GM18870 (cell line): ENCODE results near the gene MRPL45.

ENCODE experiments used
- ATAC-seq: cut with Tn5 transposase; IDR thresholded peaks from one replicate; pipeline ENCODE4 v1.9.1; 2021; ENCODE audit warnings: moderate library complexity; ENCODE audit not compliant: unreplicated experiment

The MRPL45 gene

DNA sequence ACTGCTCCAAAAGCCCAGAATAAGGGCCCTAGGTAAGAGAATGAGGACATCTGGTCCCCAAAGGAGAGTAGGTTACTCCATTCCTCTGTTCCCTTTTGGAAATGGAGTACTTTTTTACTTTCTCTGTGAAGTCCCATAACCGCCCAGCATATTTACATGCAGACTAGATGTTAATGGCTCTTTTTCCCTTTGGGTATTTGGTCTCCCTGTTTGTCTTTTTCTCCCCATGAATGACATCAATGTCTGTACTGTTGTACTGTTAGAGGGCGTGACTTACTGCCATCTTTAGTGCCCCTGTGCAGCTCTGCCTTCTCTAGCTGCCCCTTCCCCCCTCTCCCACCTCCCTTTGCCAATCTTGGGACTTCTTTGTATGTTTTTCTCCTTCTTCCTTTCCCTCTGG lies 27.8 kb downstream of the MRPL45 start:
- no peak for ATAC-seq

DNA sequence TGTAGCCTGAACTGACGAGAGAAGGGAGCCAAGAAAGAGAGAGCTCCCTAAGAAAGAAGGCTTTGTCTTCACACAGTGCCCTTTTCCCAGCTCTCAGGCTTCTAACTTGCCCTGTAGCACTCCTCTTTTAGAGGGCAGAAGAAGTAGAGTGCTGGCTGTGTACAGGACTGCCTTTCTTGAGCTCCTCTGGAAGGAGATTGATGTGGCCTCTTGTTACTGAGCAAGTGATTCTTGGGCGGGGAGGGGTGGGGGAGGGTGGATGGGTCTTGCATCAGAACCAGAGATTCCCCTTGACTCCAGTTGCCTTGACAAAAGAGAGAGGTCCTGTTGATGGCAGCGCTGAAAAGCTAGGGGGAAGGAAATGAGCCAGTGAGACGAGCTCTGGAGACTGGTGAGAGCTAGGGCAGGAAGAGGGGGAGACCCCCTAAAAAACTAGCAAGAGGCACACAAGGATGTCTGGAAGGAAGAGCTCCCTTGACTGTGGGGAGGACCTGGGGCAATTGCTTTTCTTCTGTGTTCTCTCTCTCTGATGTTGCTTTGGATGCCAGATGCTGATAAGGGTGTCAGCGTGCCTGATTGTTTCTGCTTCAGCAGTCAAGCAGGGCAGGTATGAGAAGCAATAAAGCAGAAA lies 28.4 kb downstream of the MRPL45 start:
- ATAC-seq, result no peak

DNA sequence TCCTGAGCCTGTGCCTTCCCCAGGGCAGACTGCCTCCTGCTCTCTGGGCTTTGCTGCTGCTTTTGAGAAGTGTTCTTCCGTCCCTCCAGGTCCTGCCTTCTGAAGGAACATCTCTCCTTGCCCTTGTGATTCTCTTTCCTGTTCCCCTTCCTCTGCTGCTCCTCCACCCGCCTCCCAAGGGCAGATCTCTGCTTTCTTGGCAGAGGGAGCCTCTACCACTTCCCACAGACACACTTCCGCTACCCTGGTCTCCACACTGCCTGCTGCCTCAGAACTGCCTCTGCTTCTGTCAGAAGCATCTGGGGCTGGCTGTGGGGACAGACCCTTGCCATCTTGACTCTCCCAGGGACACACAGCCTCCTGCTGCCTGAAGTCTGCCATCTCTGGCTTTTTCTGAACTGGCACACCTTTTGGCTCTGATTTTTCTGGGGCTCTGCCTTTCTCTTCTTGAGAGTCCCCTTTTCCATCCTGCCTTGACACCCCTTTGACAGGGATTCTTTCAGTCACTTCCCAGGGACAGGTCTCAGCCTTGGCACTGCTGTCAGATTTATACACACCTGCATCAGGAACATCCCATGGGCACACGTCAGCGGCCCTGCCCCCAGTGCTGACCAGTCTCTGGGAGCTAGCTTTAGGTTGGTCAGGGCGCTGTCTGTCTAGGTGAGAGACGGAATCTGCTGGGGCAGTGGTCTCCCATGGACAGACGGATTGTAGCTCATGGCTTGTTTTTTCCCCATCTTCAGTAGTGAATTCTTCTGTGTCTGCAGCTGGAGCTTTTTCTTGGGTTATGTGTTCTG lies 30.2 kb downstream of the MRPL45 start:
- ATAC-seq, result no peak

DNA sequence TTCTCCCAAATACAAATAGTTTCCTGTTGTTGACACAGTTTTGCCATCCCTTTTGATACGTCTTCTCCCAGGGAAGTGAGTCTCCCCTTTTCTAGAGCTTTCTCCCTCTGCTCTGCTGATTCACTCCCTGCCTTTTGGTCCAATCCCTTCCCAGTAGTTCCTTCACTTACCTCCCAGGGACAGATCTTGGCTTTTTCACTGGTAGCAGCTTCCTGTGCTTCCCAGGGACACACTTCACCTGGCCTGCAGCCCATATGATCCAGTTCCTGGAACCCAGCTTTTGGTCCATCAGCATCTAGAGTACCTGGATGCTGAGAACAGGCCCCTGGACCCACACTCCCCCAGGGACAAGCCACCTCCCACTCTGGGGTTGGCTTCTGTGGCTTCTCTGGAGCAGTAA lies 31.0 kb downstream of the MRPL45 start:
- no peak for ATAC-seq

DNA sequence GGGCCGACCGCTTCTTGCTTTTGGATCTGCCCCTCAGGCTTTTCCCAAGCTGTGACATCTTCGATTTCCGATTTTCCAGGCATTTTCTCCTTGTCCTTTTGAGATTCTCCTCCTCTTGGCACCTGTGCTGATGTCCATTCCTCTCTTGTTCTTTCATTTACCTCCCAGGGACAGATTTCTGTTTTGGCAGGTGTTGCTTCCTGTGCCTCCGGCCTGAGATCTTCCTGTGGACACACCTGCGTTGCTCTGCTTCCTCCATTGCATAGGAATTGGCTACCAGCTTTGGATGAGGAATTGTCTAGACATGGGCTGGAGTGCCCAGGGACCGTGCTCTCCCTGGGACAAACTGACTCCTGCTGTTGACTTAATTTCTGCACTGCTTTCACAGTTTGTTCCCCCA lies 31.7 kb downstream of the MRPL45 start:
- ATAC-seq, result no peak

DNA sequence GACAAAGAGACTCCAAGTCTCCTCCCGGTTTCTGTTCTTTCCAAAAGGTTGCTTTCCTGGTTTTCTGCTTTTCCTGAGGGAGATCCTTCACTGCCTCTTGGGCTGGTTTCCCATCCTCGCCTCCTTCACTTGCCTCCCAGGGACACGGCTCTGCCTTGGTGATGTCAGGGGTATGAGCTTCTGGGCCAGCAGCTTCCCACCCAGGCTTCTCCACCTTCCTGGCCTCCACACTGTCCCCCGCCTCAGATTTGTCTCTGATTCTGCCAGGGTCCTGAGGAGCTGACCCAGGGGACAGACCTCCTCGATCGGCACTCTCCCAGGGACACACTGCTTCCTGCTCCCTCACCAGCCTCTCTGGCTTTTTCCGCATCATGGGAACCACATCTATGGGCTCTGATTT lies 32.3 kb downstream of the MRPL45 start:
- no peak for ATAC-seq

DNA sequence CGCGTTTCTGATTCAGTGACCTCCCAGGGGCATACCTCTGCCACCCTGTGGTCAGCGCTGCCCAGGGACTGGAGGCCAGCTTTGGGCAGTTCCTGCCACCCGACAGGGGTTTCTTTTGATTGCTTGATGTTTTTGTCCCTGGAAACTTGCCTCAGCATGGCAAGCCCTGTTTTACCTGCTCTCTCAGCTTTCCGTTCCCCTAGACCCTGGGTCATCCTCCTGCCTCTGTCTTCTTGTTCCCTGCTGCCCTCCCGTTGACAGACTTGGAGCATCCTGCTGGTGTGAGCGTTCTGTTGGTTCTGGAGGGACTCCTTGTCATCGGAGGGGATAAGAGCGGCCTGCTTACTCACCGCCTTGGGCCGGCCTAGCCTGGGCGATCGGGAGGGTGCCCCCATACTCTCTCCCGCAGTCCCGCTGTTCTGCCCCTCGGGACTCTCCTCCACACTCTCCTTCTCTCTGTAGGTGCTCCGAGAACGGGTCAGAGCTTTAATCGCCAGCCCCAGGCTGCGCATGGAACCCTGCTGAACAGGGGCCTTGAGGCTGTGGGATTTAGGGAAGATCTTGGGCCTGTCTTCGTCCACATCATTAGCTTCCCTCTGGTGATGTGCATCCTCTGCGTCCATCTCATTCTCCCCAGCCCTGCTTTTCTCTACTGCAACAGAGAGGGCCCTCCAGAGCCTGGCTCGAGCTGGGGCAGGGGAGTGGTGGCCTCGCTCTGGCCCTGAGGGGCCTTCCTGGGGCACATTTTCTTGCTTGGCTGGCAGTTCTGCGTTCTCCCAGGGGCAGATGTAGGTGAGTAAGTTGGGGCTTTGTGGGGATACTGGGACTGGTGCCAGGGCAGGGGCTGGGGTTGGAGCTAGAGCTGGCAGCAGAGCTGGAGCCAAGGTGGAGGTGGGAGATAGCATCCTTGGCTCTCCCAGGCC lies 33.1 kb downstream of the MRPL45 start:
- no peak for ATAC-seq

DNA sequence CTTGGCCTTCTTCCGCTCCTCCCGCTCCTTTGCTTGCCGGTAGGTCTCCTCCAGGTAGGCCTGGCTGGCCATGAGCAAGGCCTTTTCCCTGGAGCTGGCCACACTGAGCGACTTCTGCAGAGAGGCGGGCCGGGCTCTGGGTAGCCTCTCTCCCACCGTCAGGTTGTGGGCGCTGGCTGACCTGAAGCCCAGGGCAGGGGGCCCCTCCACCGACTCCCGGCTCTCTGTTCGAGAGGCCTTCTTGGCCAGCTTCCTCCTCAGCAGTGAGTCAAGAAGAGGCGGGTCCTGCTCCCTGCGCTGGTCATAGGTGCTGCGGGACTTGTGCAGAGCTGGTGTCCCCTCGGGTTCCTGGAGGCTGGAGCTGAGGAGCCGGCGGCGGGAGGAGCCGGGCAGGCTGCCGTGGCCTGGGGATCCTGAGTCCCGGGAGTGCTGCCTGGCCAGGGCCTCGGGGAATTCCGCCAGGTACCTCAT lies 34.0 kb downstream of the MRPL45 start:
- ATAC-seq, result no peak

DNA sequence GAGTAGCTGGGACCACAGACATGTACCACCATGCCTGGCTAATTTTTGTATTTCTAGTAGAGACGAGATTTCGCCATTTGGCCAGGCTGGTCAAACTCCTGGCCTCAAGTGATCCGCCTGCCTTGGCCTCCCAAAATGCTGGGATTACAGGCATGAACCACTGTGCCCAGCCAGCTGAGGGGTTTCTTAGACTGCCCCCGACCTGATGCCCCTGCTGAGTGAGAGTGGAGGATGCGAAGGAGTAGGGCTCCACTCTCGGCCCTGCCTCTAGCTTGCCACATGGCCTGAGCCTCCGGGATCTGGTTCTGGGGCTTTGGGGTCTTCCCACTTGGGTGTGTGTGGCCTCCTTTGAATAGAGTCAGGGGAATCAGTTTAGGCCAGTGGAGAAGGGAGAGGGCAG lies 35.8 kb downstream of the MRPL45 start:
- ATAC-seq, result no peak

DNA sequence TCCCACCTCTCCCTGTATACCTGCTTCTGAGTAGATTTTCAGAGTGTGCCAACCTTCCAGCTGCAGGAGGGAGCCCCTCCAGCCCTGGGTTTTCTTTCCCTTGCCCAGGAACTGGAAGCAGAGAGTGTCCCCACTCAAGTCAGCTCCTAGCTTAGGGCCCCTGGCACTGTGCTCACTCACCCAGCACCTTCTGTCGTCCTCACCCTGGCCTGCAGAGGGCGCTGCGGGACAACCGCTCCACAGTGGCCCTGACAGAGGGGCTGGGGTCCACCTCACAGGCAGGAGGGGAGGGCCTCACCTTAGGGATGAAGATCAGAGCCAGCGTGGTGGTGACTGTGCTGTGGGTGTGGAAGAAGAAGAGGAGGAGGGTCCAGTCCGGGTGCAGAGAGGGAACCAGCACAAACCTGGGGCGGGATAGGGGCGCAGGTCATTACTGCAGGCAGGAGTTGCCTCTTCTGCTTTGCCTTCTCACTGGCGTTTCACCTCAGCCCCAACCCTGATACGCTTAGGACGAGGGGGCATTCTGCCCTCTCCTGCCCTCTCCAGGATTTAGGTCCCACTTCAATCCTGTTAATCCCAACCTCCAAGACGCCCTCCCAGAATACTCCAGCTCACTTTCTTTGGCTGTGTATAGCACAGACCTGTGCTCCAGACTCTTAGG lies 36.8 kb downstream of the MRPL45 start:
- ATAC-seq, result no peak

DNA sequence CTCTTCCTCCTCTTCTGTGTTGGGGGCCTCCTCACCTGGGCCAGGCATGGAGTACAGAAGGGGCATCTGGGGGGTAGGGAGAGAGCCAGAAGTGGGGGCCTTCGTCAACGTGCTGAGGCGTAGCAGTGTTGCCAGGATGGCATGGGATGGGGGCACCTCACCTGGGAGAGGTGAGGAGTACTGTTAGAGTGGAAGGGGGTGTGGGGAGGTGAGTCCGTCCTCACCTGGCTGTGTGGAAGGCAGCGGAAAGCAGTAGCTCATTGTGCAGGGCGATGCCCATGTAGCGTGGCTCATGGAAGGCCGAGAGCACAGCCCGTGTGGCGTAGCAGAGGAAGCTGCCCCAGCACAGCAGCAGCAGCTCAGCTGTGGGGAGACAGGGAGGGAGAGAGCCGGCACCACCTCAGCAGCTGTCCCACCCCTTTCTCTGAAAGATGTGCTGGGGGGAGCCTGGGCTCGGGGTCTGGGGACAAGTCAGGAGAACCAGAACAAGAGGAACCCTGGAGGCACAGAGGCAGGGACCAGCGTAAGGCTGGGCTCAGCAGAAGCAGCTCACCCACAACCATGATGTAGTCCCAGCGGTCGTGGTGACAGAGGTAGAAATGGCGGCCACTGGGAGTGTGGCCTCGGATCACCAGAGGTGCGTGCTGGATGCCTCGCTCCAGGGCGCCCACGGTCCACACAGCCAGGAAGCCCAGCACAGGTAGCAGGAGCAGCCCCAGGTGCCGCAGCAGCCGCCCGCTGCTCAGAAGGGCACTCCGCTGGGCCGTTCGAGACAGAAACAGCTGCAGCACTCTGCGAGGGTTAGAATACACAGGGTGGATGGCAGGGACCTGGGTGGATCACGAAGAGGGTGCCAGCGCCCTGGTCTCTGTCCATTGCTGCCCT lies 37.8 kb downstream of the MRPL45 start:
- ATAC-seq, result no peak

DNA sequence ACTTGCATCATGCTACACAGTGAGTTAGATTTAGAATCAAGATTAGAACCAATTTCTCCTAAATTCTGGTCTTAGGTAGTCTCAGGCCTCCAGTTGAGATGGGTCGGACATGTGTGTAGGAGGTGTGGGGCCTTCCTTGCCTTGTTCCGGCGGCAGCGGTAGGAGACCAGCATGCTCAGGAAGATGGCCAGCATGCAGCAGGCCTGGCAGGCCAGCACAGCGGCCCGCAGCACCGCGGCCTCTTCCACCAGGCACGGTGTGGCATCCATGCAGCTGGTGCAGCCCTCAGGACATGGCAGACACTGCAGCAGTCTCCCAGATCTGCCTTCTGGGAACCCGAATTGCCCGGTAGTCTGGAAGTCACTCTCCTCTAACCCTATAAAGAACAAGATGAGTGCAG lies 39.9 kb downstream of the MRPL45 start:
- no peak for ATAC-seq

DNA sequence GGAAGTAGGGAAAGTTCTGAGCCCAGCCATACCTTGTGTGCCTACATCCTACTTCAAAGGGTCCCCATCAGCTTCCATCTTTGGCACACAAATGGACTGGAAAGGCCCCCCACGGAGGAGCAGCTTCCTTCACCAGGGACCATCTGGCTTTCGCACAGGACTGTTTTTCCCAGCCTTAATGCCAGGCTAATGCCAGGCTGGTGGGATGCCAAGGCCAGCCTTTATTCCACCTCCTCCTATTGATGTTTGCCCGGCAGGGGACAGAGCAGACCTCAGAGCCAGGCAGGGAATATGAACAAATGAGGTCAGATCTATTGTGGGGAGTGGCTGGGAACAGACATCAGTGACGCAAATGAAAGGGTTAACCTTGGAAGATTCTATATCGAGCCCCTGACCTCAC lies 41.1 kb downstream of the MRPL45 start:
- no peak for ATAC-seq

DNA sequence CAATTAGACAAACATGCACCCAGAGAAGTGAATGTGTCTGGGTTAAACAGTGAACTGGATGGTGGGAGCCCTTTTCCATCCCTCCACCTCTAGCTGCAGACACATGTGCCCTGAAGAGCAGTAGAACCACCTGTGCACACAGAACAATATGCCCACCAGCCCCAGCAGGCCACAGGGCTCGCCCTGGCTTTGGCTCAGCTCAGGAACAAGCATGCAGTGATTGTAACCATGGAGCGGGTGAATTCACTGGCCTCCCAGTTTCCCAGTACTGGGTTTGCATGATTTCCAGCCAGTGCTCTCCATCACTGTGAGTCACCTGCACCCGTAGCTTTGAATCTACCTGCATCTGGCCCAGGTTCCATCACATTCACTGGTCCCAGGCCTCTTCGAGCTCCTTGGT lies 41.6 kb downstream of the MRPL45 start:
- ATAC-seq, result no peak

DNA sequence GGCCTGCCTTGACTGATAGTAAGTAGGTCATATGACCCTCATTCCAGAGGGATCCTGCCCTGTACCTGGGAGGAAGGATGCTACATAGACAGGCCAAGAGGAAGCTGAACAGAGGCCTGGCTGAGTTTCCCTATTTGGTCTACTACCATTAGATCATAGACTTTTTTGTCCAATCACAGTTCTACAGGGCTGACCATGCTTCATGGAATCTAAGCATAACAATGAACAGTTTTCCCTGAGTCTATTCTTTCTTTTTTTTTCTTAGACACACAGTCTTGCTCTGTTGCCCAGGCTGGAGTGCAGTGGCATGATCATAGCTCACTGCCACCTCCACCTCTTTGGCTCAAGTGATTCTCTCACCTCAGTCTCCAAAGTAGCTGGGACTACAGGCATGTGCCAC lies 42.9 kb downstream of the MRPL45 start:
- no peak for ATAC-seq

DNA sequence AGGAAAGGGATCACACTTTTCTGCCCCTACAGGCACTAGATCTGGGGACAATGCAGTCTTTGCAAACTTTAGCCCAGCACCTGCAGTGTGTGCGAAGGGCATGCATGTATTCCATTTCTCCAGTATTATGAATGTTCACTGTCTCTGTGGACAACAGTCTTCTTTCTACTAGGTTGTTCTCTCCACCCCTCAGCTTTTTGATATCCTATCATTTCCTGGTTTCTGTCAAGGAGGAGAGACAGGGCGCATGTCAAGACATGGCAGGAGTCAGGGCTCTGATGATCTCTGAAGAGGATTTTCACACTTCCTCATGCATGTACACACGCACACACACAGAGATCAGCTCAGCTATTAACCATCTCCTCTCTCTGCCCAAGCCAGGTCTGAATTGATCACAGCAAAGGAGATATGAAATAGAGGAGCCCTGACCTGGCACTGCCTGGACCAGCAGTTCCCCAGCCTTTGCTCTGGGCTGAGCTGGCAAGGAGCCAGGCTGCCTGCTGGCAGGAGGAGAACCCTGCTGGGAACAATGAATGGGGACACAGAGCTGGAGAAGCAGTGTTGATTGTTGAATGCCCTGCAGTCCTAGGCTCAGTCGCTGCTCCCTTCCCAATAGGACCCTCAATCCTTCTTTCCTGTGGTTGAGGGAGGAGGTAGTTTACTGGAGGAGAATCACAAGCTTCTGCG lies 44.2 kb downstream of the MRPL45 start:
- ATAC-seq, result no peak

DNA sequence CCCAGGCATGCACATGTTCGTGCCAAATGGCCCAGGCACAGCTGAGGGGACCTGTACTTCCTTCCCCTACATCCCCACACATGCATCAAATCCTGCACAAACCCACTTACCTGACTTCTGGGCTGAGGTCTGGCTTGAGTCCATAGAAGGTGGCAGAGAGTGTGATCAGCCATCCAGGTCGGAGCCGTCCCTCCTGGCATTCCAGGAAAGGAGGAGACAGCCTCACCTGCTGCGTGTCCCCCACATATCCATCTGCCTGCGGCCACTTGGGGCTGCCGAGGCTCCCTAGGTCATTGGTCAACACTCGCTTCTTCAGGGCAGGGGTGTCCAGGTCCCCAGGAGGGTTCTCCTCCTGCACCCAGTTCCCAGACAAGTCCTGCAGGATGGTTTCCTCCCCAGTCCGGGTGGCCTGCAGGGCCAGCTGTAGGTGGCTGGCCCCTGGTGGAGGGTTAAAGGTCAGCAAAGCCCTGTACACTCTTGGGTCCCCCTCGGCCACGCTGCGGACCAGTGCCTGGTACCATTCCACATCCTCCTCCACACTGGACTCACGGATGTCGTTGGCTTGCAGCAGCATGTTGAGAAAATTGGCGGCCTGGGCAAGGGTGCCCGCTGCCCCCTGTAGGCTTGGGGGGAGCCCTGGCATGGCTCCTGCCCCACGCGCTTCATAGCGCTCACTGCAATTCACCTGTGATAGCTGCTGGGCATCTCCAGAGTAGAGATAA lies 46.1 kb downstream of the MRPL45 start:
- ATAC-seq, result no peak

DNA sequence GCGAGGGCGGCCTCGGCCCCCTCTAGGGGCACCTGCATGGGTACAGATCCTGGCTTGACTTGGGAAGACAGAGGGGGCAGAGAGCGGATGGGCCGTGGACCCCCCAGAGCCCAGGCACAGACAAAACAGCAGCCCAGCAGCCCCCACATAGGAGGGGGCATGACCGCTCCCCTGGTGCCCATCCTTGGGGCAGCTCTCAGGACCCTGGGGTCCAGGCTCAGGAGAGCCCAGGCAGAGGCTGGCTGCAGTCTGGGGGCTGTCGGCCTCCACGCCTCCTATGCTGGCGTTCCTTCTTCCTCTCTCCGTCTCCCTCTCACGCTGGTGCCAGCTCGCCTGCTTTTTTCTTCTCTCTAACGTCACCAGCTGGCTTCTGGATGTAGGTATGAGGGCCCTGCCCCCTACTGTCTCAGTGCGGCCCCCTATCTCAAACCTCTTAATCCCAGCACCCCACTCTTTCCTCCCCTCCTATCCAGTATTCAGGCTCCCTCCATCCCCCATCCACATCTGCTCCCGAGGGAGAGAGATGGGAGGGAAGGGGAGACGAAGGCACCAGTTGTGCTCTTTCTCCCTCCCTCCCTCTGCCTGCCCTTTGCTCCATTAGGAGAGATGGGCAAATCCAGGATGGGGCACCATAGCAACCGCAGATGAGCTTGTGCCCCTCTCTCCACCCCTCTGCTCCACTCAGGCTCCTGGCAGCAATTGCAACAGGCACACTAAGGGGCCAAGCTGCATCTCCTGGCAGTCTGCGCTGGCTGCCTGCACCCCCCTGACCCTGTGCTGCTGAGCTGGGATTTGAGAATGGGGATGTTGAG lies 46.8 kb downstream of the MRPL45 start, which contains the start of gene GPR179:
GPR179 (minus strand) TSS at position 349 of the 812 bp plus-strand sequence; CDS start at position 182, 167 bp downstream.
- no peak for ATAC-seq
